NCI-H2107 treated with DMSO at 0.1 percent for 48 hours (cell line): ENCODE data around the gene SPNS3.

Experiments
- DNase-seq: peaks from one replicate; lab custom pipeline; 2025; ENCODE audit not compliant: unreplicated experiment; lab: John Stamatoyannopoulos, UW

Gene SPNS3

GRCh38 chr17:4525691-4526397 lies 92.1 kb downstream of the SPNS3 start:
- no peak for DNase-seq

DNA sequence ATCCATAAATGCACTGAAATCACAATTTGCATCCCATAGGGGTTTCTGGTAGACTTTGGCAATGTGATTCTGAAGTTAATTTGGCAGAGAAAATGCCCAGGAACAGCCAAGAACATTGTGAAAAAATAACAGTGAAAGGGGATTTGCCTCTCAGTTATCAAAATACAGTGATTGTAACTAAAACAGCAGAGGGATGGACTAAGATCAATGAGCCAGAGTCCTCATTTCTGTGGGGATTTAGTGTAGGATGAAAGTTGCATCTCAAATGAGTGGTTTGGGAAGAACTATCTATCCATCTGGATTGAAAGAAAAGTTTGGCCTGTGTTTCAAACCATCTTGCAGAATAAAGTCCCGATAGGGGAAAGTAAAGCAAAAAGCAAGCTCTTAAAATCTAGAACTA lies 93.4 kb downstream of the SPNS3 start:
- no peak for DNase-seq

DNA sequence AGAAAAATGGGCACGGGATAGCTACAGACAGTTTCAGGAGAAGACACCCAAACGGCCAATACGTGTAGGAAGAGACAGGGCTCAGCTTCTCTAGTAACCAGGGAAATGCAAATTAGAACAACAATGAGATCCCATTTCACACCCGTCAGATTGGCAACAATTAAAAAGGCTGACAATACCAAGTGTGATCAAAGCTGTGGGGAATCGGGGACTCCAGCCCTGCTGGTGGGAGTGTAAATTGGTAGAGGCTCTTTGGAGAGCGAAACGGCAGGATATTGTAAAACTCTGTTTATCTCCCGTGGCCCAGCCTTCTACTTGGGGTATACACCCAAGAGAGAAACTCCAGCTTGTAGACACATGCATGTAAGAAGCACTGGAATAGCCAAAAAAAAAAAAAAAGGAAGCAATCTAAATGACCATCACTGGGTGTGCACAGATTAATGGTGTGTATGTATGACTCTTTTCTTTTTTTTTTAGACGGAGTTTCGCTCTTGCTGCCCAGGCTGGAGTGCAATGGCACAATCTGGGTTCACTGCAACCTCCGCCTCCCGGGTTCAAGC lies 93.9 kb downstream of the SPNS3 start:
- no peak for DNase-seq

GRCh38 chr17:4529533-4530152 lies 95.9 kb downstream of the SPNS3 start:
- no peak for DNase-seq

GRCh38 chr17:4530799-4531730 lies 97.3 kb downstream of the SPNS3 start:
- no peak for DNase-seq

GRCh38 chr17:4531988-4532736 lies 98.4 kb downstream of the SPNS3 start:
- no peak for DNase-seq

- no peak for DNase-seq
These were observed 99.3 kb downstream of the SPNS3 start for GRCh38 chr17:4532860-4533522.

GRCh38 chr17:4533523-4534504 lies 100.1 kb downstream of the SPNS3 start:
- peak; percentile 22 for DNase-seq

GRCh38 chr17:4534515-4534914 lies 100.8 kb downstream of the SPNS3 start:
- DNase-seq, result no peak

GRCh38 chr17:4534928-4535666 lies 101.4 kb downstream of the SPNS3 start:
- no peak for DNase-seq

DNA sequence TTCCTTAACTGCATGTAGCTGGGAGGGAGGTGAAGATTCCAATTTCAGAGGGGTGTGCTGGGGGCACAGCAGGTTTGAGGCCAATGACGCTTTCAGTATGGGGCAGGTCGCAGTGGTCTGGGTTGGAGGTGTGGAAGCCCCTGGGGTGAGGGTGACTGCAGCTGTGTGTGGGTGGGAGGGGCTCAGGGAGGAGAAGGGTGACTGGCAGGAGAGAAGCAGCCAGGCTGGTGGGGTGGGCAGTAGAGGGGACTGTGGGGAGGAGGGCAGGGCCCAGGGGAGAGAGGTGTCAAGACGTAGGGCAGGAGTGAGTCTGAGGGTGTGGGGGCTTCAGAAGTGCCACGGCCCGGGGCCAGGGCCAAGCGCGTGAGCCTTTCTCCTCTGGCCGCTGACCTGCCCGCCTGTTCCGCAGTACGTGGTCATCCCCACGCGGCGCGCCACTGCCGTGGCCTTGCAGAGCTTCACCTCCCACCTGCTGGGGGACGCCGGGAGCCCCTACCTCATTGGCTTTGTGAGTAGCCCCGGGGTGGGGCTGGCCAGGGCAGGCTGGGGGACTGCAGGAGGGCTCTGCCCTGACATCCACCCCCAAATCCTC lies 102.0 kb downstream of the SPNS3 start:
- DNase-seq, result no peak

DNA sequence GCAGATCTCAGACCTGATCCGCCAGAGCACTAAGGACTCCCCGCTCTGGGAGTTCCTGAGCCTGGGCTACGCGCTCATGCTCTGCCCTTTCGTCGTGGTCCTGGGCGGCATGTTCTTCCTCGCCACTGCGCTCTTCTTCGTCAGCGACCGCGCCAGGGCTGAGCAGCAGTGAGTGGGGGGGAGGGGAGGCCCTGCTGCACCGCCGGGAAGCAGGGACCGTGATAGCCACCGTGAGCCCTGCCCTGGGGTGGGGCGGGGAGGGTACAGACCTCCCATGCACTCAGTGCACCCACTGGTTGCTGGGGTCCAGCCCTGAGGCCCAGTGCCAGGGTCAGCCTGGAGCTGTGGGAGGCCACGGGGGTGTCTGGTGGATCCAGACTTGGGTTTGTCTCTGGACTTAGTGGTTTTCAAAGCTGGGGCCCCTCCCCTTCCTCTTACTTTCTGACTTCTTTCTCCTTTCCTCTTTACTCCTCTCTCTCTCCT lies 102.6 kb downstream of the SPNS3 start:
- no peak for DNase-seq

GRCh38 chr17:4536742-4537411 lies 103.1 kb downstream of the SPNS3 start:
- no peak for DNase-seq
